HG02678 (cell line): ENCODE results near the gene CAMTA1.
"Not testable (repeated sequence)": the region's sequence is repeated elsewhere in the genome, so short reads cannot be mapped to it uniquely, and the experiment has no call there.

Experiments
- ATAC-seq: cut with Tn5 transposase; IDR thresholded peaks from one replicate; pipeline ENCODE4 v1.9.1; 2021; ENCODE audit warnings: mild to moderate bottlenecking, moderate library complexity; ENCODE audit not compliant: unreplicated experiment

CAMTA1 gene

DNA sequence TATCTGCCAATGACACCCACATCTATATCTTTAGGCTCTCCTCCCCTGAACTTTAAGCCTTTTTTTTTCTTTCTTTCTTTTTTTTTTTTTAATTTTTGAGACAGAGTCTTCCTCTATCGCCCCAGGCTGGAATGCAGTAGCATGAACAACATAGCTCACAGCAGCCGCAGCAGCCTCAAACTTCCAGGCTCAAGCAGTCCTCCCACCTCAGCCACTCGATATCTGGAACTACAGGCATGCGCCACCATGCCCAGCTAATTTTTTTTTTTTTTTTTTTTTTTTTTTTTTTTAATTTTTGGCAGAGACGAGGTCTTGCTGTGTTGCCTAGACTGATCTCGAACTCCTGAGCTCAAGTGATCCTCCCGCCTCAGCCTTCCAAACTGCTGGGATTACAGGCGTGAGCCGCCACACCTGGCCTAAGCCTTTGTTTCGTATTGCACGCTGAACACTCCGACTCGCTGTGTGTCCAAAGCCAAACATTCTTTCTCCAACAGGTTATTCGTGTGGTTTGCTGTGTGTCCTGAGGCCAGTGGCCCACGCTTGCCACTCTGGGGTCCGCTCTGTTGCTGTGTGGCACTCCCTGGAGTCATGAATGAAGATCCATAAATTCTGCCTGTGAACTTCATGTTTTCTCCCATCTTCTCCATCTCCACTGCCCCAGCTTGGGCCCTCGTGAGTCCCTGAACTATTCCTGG lies 119.4 kb downstream of the CAMTA1 start:
- no peak for ATAC-seq

DNA sequence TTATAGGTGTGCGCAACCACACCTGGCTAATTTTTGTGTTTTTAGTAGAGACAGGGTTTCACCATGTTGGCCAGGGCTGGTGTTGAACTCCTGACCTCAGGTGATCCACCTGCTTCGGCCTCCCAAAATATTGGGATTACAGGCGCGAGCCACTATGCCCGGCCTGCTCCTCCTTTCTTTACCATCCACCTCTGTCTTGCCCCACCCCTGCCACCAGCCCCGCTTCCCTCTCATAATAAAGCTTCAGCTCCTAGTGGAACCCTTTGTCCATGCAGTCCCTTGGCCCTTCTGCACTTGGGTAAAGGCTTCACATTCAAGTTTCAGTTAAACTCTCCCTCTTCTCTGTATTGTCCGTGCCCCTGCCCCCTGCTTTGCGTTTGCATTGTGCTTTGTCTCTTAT lies 120.1 kb downstream of the CAMTA1 start:
- no peak for ATAC-seq

DNA sequence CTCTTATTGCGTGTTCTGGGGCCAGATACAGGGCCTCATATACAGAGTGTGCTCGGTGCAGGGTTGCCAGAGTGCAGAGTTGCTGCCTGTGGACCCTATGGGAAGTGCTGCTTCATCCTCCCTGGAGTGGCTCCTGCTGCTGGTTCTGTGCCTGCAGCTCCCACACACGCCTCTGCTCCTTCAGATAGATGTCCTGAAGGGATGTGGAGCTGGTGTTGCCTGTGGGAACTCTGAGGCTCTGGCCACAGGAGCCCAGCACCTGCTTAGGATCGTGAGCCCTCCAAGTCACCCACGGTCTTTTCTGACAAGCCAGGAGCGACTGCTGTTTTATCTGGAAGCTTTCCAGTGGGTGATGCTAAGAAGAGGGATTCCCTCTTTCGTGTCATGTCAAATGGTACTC lies 120.5 kb downstream of the CAMTA1 start:
- ATAC-seq, result no peak

DNA sequence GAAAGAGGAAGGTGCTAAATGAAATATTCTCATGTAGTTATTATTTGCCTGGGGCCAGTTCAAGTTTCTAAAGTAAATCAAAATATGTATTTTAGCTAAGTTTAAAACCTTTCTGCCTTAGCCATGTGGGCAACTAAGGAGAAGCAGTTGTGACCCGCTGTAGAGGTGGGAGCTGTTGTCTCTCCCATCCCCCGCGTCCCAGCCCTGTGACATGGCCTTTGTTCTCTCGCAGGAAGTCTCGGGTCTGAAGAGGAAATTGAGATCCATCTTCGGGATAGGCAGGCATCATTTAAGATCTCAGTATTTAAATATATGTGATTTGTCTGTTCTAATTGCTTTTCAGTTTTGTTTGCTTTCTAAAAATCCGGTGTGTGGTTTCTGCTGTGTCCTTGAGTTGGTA lies 121.5 kb downstream of the CAMTA1 start:
- ATAC-seq, result no peak

DNA sequence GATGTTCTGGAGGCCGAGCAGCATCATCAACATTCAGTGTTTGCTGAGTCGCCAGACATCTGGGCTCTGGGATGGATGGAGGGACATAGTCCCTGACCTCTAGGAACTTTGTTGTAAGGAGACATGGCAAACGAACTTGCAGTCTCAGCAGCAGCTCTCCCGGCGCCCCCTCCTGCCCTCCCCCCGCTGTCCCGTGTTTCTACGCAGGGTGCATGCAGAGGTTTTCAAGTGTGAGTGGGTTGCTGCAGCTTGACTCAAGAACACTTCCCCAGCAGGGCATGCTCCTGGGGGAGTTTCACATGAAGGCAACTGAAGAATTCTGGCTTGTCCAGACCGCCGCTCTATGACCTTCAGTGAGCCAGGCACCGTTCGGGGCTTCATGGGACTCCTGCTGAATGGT lies 121.9 kb downstream of the CAMTA1 start:
- ATAC-seq, result no peak

DNA sequence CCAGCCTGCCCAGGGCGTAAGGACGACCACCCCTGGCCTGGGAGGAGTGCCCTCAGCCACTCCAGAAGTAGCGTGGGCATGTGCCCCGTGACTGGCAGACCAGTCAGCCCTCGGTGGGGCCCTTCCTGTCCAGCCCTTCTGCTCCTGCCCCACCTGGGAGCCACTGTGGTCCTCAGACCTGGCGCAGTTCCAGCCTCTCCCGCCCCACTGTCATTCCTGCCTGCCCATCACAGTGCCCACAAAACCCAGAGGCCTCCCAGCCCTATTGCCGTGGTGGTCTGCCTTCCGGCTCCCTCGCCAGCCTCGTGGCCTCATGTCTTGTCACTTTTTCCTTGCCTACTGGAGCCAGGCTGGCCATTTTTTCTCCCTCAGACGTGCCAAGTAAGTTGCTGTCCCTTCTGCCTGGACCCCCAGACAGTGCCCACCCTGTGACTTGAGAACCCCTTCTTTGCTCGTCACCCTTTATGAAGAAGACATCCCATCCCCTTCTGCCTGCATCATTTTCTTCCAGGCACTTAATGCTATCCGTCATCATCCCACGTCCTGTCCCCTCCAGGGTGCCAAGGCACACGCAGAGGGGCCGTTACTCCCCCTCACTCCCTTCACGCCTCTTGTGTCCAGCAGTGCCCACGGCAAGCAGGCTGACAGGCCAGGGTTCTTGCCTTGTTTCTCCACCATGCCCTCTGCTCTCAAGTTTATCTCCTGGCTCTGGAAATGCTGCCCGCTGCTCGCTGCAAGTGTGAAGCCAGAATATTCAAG lies 122.6 kb downstream of the CAMTA1 start:
- ATAC-seq, result no peak

DNA sequence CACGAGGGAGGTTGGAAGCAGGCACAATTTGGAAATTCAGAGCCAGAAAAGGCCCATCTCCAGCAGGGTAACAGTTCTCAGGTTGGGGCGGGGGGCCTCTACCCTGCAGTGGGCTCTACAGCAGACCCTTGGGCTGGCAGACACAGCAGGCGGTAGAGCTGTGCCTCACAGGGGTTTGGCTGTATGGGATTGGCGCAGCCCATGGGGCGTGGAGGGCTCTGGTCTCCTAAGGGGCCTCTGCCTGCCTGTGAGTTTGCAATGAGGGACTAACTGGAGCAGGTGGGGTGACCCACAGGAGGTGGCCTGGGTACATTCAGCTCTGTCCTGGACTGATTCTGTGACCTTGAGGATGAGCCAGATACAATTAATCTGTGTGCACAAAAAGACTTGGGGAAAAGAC lies 124.1 kb downstream of the CAMTA1 start:
- no peak for ATAC-seq

DNA sequence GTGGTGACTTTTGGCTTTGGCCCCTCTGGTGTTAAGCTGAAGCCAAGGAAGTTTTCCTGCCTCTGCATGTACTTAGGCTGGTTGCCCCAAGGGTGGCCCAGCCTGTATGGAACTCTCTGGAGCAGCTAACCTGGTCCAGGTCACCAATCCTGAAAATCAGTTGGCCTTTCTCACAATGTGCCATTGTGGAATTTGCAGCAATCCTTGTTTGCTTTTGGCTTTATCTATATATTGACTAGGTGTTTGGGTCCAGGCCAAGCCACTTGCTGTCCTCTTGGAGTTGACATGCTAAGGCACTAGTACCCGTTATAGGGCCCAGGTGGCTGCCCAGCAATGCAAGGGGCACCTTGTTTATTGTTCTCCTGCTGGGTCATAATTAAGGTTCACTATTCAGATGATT lies 124.6 kb downstream of the CAMTA1 start:
- ATAC-seq, result no peak

DNA sequence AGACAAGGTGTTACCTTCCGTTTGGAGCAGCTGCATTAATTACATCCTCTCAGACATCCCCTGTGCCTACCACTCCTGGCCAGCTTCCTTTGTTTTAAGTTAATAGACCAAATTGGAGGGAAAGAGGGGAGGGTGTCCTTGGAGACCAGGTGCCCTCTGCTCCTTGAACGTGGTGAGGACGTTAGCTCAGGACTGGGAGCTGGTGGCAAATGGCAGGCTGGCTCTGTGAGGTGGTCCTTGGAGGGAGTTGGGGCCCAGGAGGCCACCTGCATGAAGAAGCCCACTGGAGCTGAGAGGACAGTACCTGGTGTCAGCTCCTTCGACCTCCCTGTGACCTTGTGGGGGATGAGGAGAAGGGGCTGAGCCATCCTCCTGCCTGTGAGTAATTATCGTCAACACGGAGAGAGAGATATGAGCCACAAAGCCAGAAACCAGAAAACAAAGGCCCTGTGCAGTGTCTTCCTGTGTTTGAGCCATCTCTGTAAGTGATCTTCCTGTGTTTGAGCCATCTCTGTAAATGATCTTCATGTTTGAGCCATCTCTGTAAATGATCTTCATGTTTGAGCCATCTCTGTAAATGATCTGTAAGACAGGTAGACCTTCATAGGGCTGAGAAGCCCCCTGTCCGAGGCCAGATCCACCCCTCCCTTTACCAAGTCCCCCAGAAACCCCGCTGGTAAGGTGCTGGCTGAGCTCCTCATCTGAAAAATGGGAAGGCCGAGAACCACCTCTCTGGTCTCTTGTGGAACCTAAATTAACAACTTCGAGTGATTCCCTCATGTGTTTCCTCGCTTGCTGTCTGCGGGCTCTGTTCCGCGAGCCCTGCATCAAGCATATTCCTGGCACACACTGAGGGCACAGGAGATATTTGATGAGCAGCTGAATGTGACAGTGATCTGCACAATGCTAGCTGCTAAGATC lies 126.0 kb downstream of the CAMTA1 start:
- no peak for ATAC-seq

DNA sequence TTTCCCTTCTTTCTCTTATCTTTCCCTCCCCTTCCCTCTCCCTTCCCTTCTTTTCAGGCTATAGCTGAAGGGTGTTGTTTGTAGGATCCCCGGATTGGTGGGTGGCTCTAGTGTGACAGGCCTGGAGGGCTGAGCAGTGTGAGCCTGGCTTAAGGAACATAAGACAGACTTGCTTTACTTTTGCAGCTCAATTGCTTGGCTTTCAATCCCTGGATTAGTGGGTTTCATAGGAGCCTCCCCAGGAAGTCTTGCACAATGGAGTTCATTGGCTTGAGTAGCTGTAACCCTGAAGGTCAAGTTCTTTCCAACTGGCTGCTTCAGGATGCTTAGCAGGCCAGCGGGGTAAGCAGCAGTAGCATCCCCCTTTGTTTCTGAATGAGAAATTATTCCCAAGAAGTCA lies 126.7 kb downstream of the CAMTA1 start:
- no peak for ATAC-seq

DNA sequence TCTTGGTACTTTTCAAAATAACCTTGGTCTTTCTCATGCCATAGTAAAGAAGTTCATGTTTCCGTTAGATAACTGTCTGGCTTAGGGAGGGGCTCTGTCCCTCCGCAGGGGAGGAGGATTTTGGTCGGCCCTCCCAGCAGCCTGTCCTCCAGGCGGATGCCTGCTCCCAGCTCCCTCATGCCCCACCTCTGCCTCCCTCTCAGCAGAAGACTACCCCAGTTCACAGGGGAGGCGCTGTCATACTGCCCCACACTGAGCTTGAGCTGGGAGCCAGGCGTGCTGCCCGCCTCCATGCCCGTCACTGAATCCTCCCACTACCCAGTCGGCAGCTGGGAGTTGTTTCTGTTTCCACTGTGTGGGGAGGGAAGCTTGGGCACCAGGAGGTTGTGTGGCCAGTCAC lies 127.3 kb downstream of the CAMTA1 start:
- ATAC-seq, result no peak

DNA sequence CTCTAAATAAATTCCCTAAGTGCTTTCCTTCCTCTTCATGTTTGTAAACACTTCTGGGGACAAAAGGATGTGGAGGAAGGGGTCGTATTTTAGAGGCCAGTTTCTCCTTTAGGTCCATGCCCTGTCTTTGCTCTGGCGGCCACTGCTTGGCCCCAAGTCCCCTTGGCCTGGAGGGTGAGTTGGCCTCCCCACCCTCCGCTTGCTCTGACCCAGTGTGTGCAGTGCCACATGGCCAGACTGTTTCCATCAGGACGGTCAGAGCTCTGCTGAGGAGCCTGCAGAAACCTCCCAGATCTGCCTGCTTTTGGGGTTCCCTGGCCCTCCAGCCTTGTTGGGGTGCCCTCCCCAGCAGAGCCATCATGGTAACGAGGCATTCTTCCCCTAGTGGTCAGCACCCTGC lies 127.8 kb downstream of the CAMTA1 start:
- no peak for ATAC-seq

DNA sequence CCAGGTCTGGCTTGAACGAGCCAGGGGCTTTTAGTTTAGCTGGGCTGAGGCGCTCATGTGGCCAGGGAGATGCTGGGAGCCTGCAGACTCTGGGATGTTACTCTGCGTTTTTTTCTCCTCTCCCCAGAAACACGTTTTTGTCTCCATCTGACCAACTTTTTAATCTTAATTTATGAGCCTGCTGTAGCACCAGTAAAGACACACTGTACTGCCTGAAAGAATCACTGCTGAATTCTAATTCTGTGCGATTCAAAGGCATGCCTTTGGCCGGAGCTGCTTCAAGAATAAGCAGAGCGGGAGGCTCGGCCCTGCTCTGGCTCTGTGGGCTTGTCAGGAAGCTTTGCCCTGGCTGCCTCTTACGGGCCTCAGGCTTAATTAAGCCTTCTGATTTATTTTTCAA lies 129.5 kb downstream of the CAMTA1 start:
- ATAC-seq, result no peak

DNA sequence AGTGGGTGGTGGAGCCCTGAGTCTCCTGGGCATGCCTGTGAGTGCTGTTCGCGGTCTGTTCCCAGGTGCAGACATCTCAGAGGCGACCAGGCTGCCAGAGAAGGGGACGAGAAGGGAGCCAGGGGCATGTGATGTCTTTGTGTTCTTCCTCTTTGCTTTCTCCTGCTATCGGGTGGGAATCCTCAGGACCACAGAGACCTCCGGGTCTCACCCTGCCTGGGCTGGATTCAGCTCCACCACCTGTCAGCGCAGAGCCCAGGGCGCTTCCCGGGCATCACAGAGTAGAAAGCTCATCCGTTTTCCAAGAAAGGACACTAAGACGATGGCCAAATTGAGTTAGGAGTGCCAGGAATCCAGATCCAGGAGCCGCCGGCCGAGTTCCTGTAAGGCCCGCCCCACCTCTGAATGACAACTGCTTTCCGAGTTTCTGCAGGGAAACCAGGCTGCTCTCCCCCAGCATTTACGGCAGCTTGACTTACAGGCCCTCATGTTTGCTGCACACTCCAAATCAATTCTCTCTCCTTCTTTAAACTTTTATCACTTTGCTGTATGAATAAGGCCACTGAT lies 130.8 kb downstream of the CAMTA1 start:
- no peak for ATAC-seq

DNA sequence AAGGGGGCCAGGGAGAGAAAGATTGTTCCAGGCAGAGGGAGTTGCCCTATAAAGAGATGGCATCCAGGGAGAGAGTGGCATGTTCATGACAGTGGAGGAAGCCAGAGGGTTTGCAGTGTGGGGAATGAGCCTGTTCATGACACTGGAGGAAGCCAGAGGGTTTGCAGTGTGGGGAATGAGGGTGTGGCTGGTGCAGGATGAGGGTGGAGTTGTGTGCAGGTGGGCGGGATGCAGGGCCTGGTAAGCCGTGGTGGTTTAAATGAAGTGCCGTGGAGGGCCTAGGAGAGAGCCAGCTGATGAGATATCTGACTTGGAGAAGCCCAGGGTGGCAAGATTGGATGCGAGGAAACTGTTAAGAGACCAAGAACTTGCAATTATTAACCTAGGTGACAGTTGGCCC lies 131.8 kb downstream of the CAMTA1 start:
- ATAC-seq, result no peak

DNA sequence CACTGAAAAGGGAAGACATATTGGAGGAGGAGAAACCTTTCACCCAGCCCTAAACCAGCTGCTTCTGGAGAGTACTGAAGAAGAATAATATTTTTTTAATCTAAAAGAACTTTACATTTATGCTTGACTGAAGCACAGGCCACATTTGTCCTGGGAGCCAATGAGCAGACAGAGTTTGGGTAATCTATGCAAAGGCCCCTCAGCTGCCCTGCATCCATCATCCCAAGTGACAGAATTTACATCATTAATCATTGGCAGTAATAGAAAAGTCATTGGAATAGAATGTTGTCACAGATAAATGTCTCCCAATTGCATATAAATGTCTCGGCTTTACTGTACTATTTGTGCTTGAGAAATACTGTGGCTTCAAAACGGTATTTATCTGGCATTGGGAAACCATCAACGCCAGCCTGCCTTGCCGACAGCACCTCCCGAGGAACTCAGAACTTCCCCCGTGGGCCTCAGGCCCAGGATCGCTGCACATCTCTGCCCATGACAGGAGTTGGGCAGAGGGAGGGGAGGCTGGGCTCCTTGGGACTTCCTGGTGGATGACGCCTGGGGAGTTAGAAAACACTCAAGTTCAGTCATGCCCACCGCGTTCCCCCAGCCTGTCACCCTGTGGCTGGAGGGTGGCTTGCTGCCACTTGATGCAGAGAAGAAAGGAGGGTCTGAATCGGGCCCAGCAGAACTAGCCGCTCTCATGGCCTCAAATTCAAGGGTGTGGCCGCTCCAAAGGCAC lies 133.1 kb downstream of the CAMTA1 start:
- ATAC-seq, result no peak

DNA sequence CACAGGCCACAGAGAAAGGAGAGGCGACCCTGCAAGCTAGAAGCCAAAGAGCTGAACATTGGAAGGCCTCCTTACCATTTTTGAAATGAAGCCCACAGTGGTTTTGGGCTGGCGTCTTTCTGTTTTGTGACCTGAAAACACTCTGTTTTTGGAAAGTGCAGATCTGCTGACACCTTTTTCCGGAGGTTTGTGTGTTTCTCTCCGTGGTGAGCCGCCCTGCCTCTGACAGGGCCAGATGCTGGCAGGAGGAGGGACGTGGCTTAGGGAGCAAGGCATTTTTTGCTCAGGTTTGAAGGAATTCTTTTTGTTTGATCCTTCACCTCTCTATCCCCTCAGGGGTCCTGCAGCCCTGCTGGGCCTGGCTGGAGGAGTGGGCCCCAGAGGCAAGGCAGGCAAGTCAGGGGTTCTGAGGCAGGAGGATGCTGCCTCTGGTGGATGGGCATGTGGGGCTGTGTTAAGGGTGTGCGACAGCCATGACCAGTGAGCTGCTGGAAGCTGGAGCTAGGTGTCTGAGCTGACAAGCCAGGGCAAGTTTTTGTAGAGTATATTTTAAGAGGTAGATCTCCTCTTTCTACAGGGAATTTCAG lies 133.8 kb downstream of the CAMTA1 start:
- ATAC-seq, result no peak

DNA sequence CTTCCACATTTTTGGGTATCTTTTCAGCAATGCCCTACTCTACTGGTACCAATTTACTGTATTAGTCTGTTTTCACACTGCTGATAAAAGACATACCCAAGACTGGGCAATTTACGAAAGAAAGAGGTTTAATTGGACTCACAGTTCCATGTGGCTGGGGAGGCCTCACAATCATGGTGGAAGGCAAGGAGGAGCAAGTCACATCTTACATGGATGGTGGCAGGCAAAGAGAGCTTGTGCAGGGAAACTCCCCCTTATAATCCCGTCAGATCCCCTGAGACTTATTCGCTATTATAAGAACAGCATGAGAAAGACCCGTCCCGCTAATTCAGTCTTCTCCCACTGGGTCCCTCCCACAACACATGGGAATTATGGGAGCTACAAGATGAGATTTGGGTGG lies 136.3 kb downstream of the CAMTA1 start:
- ATAC-seq, result not testable (repeated sequence)

DNA sequence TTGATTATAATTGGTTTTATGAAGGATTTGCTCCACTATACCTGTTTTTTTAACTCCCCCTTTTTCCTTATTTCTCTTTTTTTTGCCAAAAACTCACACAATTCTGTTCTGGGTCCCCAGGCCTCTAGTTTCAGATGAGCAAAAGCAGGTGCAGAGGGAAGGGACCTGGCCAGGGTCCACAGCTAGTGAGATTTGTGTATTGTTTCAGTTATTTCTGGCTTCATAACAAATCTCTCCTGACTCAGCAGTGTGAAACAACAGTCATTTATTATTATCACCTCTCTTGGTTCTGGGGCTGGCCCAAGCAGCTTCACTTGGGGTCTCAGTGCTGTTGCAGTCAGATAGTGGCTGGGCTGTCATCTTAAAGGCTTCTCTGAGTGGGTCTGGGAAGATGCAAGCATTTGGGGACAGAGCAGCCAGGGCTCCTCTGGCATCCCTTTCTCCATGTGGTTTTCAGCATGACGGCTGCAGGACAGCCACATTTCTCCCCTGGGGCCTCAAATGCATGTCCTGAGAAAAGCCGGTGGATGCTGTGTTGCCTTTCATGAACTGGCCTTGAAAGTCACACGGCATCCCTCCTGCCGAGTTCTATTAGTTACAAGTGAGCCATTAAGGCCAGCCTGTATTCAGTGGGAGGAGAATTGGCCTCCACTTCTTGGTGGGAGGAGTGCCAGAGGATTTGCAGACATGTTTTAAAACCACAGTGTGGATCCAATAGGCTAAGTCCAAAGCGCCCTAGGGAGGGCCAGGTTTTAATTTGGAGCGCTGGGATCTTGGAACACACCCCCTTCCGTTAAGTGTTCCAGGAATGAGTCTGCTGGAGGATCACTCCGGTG lies 137.1 kb downstream of the CAMTA1 start:
- no peak for ATAC-seq
